SK-N-SH (cell line): ENCODE results near the gene TTYH3. TPM values are rescaled to one million over a fixed set of nuclear protein-coding genes. Genes with fewer than 3 reads are reported as not detected.

Source experiments
- CTCF ChIA-PET: fragments of 300-600, 350-600 bp; formaldehyde crosslinking; extraction: SDS; loops from one replicate; lab custom pipeline; 2021; lab: Yijun Ruan, JAX
- POLR2A ChIA-PET: fragments of 350-600 bp; sonication (Branson Sonifier 250); formaldehyde crosslinking; extraction: SDS; loops from one replicate; lab custom pipeline; 2020; ENCODE audit warnings: antibody characterized with exemption, inconsistent platforms; lab: Yijun Ruan, JAX
- DNase-seq: peaks from one replicate; pipeline ENCODE4 v3.0.0; 2012
- H2AFZ ChIP-seq: fragments of 200-600 bp; sonication (generic); 2 replicates; pipeline ENCODE4 v1.8.1; 2016; ENCODE audit warnings: antibody characterized with exemption, mild to moderate bottlenecking, low read depth
- H3F3A ChIP-seq: fragments of 200-600 bp; sonication (generic); replicated peaks from 2 replicates; pipeline ENCODE3; 2016; ENCODE audit warnings: antibody characterized with exemption, mild to moderate bottlenecking; ENCODE audit not compliant: insufficient read depth
- H3K27ac ChIP-seq, 2 experiments: fragments of 200-500 bp in 1 of 2; fragments of 200-600 bp in 1 of 2; sonication (Bioruptor generic) in 1 of 2; sonication (generic), shearing (Covaris generic) in 1 of 2; 2 replicates each; pipeline versions ENCODE4 v1.5.1 to v1.6.1; 2014 to 2016; ENCODE audit warnings: low read depth in 2 of 2, inconsistent platforms in 1 of 2, low read length in 1 of 2, mild to moderate bottlenecking in 1 of 2, mixed read lengths in 1 of 2
- H3K27me3 ChIP-seq: fragments of 200-600 bp; sonication (generic), shearing (Covaris generic); 2 replicates; pipeline ENCODE4 v1.6.1; 2016; ENCODE audit warnings: mixed run types; ENCODE audit not compliant: insufficient read depth
- H3K36me3 ChIP-seq, 2 experiments: fragments of 200-500 bp in 1 of 2; fragments of 200-600 bp in 1 of 2; sonication (Bioruptor generic) in 1 of 2; sonication (generic) in 1 of 2; replicated peaks in 1 of 2; 2 replicates each; pipeline versions ENCODE3 to v1.5.1; 2014 to 2016; ENCODE audit warnings: low read length in 1 of 2, mild to moderate bottlenecking in 1 of 2; ENCODE audit not compliant: insufficient read depth in 2 of 2, control insufficient read depth in 1 of 2
- H3K4me1 ChIP-seq, 2 experiments: fragments of 200-500 bp in 1 of 2; fragments of 200-600 bp in 1 of 2; sonication (Bioruptor generic) in 1 of 2; sonication (generic), shearing (Covaris generic) in 1 of 2; 2 replicates each; pipeline versions ENCODE4 v1.5.1 to v1.6.1; 2014 to 2016; ENCODE audit warnings: low read depth in 1 of 2, low read length in 1 of 2, mixed run types in 1 of 2; ENCODE audit not compliant: insufficient read depth in 2 of 2, control insufficient read depth in 1 of 2
- H3K4me2 ChIP-seq: fragments of 200-600 bp; sonication (generic), shearing (Covaris generic); 2 replicates; pipeline ENCODE4 v1.6.1; 2017; ENCODE audit warnings: mixed run types
- H3K4me3 ChIP-seq, 2 experiments: fragments of 200-500 bp in 1 of 2; fragments of 200-600 bp in 1 of 2; sonication (Bioruptor generic) in 1 of 2; sonication (generic), shearing (Covaris generic) in 1 of 2; 2 replicates each; pipeline versions ENCODE4 v1.5.1 to v1.8.1; 2014 to 2016; ENCODE audit warnings: low read depth in 2 of 2, inconsistent platforms in 1 of 2, low read length in 1 of 2, mild to moderate bottlenecking in 1 of 2, mixed read lengths in 1 of 2, moderate library complexity in 1 of 2
- H3K79me2 ChIP-seq: fragments of 200-600 bp; sonication (generic); 2 replicates; pipeline ENCODE4 v1.8.1; 2017; ENCODE audit warnings: mild to moderate bottlenecking; ENCODE audit not compliant: insufficient read depth
- H3K9ac ChIP-seq: fragments of 200-600 bp; sonication (generic); 2 replicates; pipeline ENCODE4 v1.6.1; 2017; ENCODE audit warnings: mixed run types
- H3K9me2 ChIP-seq: fragments of 200-600 bp; sonication (generic); 2 replicates; pipeline ENCODE4 v1.6.1; 2017; ENCODE audit warnings: mixed run types
- H3K9me3 ChIP-seq: fragments of 200-600 bp; sonication (generic); 2 replicates; pipeline ENCODE4 v1.6.1; 2017; ENCODE audit warnings: mixed run types, mild to moderate bottlenecking, moderate library complexity
- H4K20me1 ChIP-seq: fragments of 200-600 bp; sonication (generic); 2 replicates; pipeline ENCODE4 v1.6.1; 2017; ENCODE audit warnings: mild to moderate bottlenecking, mixed run types; ENCODE audit not compliant: insufficient read depth
- CHD2 ChIP-seq: fragments of 150-350 bp; IDR thresholded peaks from 2 replicates; pipeline ENCODE4 v1.6.1; 2018; ENCODE audit warnings: low read length; ENCODE audit not compliant: partially characterized antibody
- CTCF ChIP-seq: fragments of 200-600 bp; sonication (generic); IDR thresholded peaks from 2 replicates; pipeline ENCODE4 v1.6.1; 2017; ENCODE audit warnings: antibody characterized with exemption, mild to moderate bottlenecking, moderate library complexity
- ELF1 ChIP-seq: IDR thresholded peaks from 2 replicates; pipeline ENCODE4 v1.4.0; 2012
- EP300 ChIP-seq, 2 experiments: IDR thresholded peaks; 2 replicates each; pipeline versions ENCODE4 v1.4.0 to v1.6.1; 2012; ENCODE audit warnings: borderline replicate concordance in 1 of 2, low read depth in 1 of 2, low read length in 1 of 2
- EZH2phosphoT487 ChIP-seq: fragments of 200-600 bp; sonication (generic); IDR thresholded peaks from 2 replicates; pipeline ENCODE4 v1.6.1; 2017; ENCODE audit warnings: low read depth, mixed run types, mild to moderate bottlenecking, antibody characterized with exemption, moderate library complexity, borderline replicate concordance
- FOSL2 ChIP-seq: IDR thresholded peaks from 2 replicates; pipeline ENCODE4 v1.4.0; 2012; ENCODE audit warnings: low read depth, mild to moderate bottlenecking, moderate library complexity, borderline replicate concordance
- FOXJ3 ChIP-seq: sonication (generic); formaldehyde crosslinking; IDR thresholded peaks from 2 replicates; pipeline ENCODE4 v1.5.1; 2020; ENCODE audit warnings: mild to moderate bottlenecking, missing genetic modification reagents
- FOXM1 ChIP-seq: IDR thresholded peaks from 2 replicates; pipeline ENCODE4 v1.4.0; 2012; ENCODE audit warnings: low read depth, mild to moderate bottlenecking
- GATA2 ChIP-seq: sonication (generic); formaldehyde crosslinking; IDR thresholded peaks from 2 replicates; pipeline ENCODE4 v1.5.0; 2020; ENCODE audit warnings: mild to moderate bottlenecking, missing genetic modification reagents
- JUND ChIP-seq: IDR thresholded peaks from 2 replicates; pipeline ENCODE4 v1.4.0; 2012
- MAX ChIP-seq: IDR thresholded peaks from 2 replicates; pipeline ENCODE4 v1.4.0; 2012; ENCODE audit warnings: low read depth
- MEF2A ChIP-seq: IDR thresholded peaks from 2 replicates; pipeline ENCODE4 v1.4.0; 2012; ENCODE audit warnings: low read depth, borderline replicate concordance
- MXI1 ChIP-seq: IDR thresholded peaks from 2 replicates; pipeline ENCODE4 v1.6.1; 2012; ENCODE audit warnings: mild to moderate bottlenecking, low read depth, low read length, improper control_type of control experiment
- NFIC ChIP-seq: IDR thresholded peaks from 2 replicates; pipeline ENCODE4 v1.4.0; 2012; ENCODE audit warnings: borderline replicate concordance
- NRF1 ChIP-seq: IDR thresholded peaks from 2 replicates; pipeline ENCODE4 v1.6.1; 2012; ENCODE audit warnings: low read depth, mild to moderate bottlenecking, low read length
- POLR2AphosphoS5 ChIP-seq: IDR thresholded peaks from 2 replicates; pipeline ENCODE4 v1.6.1; 2012; ENCODE audit warnings: low read depth, low read length
- RAD21 ChIP-seq: IDR thresholded peaks from 2 replicates; pipeline ENCODE4 v1.6.1; 2012; ENCODE audit warnings: mild to moderate bottlenecking, low read length
- RXRA ChIP-seq: IDR thresholded peaks from 2 replicates; pipeline ENCODE4 v1.4.0; 2012; ENCODE audit warnings: low read depth, mild to moderate bottlenecking, borderline replicate concordance
- SIN3A ChIP-seq: IDR thresholded peaks from 2 replicates; pipeline ENCODE4 v1.6.1; 2012; ENCODE audit warnings: low read depth, mild to moderate bottlenecking, low read length, moderate library complexity, borderline replicate concordance
- SMC3 ChIP-seq: IDR thresholded peaks from 2 replicates; pipeline ENCODE4 v1.6.1; 2012; ENCODE audit warnings: low read depth, low read length, improper control_type of control experiment
- TAF1 ChIP-seq: IDR thresholded peaks from 2 replicates; pipeline ENCODE4 v1.6.1; 2012; ENCODE audit warnings: low read depth, mild to moderate bottlenecking, low read length, moderate library complexity, borderline replicate concordance
- TEAD4 ChIP-seq: IDR thresholded peaks from 2 replicates; pipeline ENCODE4 v1.4.0; 2012; ENCODE audit warnings: mild to moderate bottlenecking, borderline replicate concordance; ENCODE audit not compliant: insufficient read depth
- ZBTB33 ChIP-seq: IDR thresholded peaks from 2 replicates; pipeline ENCODE4 v1.4.0; 2012; ENCODE audit warnings: low read depth, borderline replicate concordance
- WGBS: methylation state at CpG from one replicate; pipeline ENCODE4 v1.1.6; 2017; ENCODE audit warnings: low lambda C conversion rate; 5-methylcytosine and 5-hydroxymethylcytosine counted together
- polyA plus RNA-seq, 3 experiments: library from polyadenylated mRNA; depleted of rRNA; stranded (reverse); fragments of >200 nt; gene quantifications; 2 replicates each; pipeline ENCODE4 v1.2.3, GENCODE V29; 2012

TTYH3 gene
- polyA plus RNA-seq, 1 of the 3 experiments (the other 2 are of a cell fraction) = 105 TPM

GRCh38 chr7:2667843-2668242, 36.1 kb downstream of the TTYH3 start (continued):
- TF ChIP-seq EZH2phosphoT487 = no peak

GRCh38 chr7:2668401-2668800, 36.6 kb downstream of the TTYH3 start:
- no peak for TF ChIP-seq FOXM1
- TF ChIP-seq ZBTB33 = no peak
- no peak for TF ChIP-seq NFIC
- TF ChIP-seq RXRA = no peak
- TF ChIP-seq FOXJ3 (CRISPR knock-in tag) = no peak
- TF ChIP-seq MXI1 = no peak
- no peak for TF ChIP-seq RAD21
- TF ChIP-seq JUND = no peak
- TF ChIP-seq CHD2 = no peak
- no peaks in the 10 kb centered on the region for H3K9me2 ChIP-seq
- H3K4me3 ChIP-seq = no peak overlapping the region
- POLR2A ChIA-PET = no interaction called here
- no peak for DNase-seq
- H3K27me3 ChIP-seq = no peaks in the 10 kb centered on the region
- no peaks in the 10 kb centered on the region for H3K9me3 ChIP-seq
- H3K4me1 ChIP-seq = peaks cover 0 to 10% of the 10 kb centered on the region in 2 experiments; a peak in 1 of 4 replicates
- 41% methylated on average over 6 of the region's 6 CpGs for WGBS
- no peak overlapping the region for H3K27ac ChIP-seq
- 0 out of 2 replicates have a peak, but pooled peaks cover 5% of the 10 kb centered on the region for H4K20me1 ChIP-seq
- no peak overlapping the region for H3K9ac ChIP-seq
- no peak overlapping the region for H2AFZ ChIP-seq
- no peak overlapping the region for H3K4me2 ChIP-seq
- peaks cover 3% of the 10 kb centered on the region for H3F3A ChIP-seq
- H3K36me3 ChIP-seq = peaks cover 5 to 6% of the 10 kb centered on the region in 2 experiments
- CTCF ChIA-PET = interaction anchor here (0.7 to 11.5 kb wide), 6 partner anchors 18 to 217 kb away, joined by 3 to 204 read pairs (median 5); partner anchors contain the start of gene AMZ1
- H3K79me2 ChIP-seq = no peaks in the 10 kb centered on the region

GRCh38 chr7:2670171-2670570, 38.4 kb downstream of the TTYH3 start:
- ChIA-PET POLR2A (interaction anchor here (0.6 kb wide), 1 partner anchor 571 kb away, joined by 3 read pairs; no protein-coding TSS in a partner anchor), CTCF (interaction anchor here (0.6 to 11.5 kb wide), 56 partner anchors 10 to 1962 kb away, joined by 3 to 204 read pairs (median 5); partner anchors contain the start of genes AMZ1 and IQCE)
- 78% methylated on average over 13 of the region's 13 CpGs for WGBS
- H3K27me3 ChIP-seq = no peaks in the 10 kb centered on the region
- no peaks in the 10 kb centered on the region for H3K9me3 ChIP-seq
- H3K36me3 ChIP-seq = no peaks in the 10 kb centered on the region
- no peak overlapping the region for H3K4me3 ChIP-seq
- H3K27ac ChIP-seq = no peak overlapping the region
- H3K4me1 ChIP-seq = peaks cover 0 to 3% of the 10 kb centered on the region in 2 experiments; a peak in 1 of 4 replicates
- H3K4me2 ChIP-seq = no peak overlapping the region
- H3F3A ChIP-seq = peaks cover 7% of the 10 kb centered on the region
- H3K79me2 ChIP-seq = no peaks in the 10 kb centered on the region
- no peak overlapping the region; the same call in 1 of the 2 replicates for H2AFZ ChIP-seq
- no peak overlapping the region for H3K9ac ChIP-seq
- H4K20me1 ChIP-seq = no peaks in the 10 kb centered on the region
- H3K9me2 ChIP-seq = no peaks in the 10 kb centered on the region
- DNase-seq = no peak
- no peak for TF ChIP-seq NRF1
- no peak for TF ChIP-seq FOXM1
- TF ChIP-seq EZH2phosphoT487 = no peak
- TF ChIP-seq EP300 (IDR thresholded peaks at IDR 0.05; ENCODE audit: borderline replicate concordance in 1 of 2, low read depth in 1 of 2, low read length in 1 of 2) = no peak
- no peak for TF ChIP-seq SIN3A
- TF ChIP-seq MAX = no peak
- no peak for TF ChIP-seq RAD21
- TF ChIP-seq POLR2AphosphoS5 = no peak
- no peak for TF ChIP-seq SMC3
- TF ChIP-seq FOSL2 = no peak
- no peak for TF ChIP-seq FOXJ3 (CRISPR knock-in tag)
- TF ChIP-seq ELF1 = no peak
- no peak for TF ChIP-seq TEAD4
- TF ChIP-seq TAF1 = no peak
- TF ChIP-seq MEF2A = no peak
- TF ChIP-seq GATA2 = no peak
- TF ChIP-seq CTCF = no peak
